Measurements from ENCODE around the gene EFL1.

GRCh38 chr15:82158811-82159210 lies 103.7 kb downstream of the EFL1 start:
- TF ChIP-seq CTCF (IDR thresholded peaks at IDR 0.05) (no peak), USF2 (IDR thresholded peaks at IDR 0.05; ENCODE audit: borderline replicate concordance, low read depth, low read length) (no peak), GABPA (IDR thresholded peaks at IDR 0.05; ENCODE audit: low read depth) (no peak), TAF1 (IDR thresholded peaks at IDR 0.05; ENCODE audit: borderline replicate concordance, low read depth, low read length) (no peak), RAD21 (IDR thresholded peaks at IDR 0.05; ENCODE audit: low read length) (no peak), REST (IDR thresholded peaks at IDR 0.05; ENCODE audit: low read depth, low read length) (no peak), POLR2AphosphoS5 (IDR thresholded peaks at IDR 0.05; ENCODE audit: low read depth, low read length) (no peak)
